GM23248 (cell line): ENCODE data around the gene PLPPR4. TPM values are rescaled to one million over a fixed set of nuclear protein-coding genes. Genes with fewer than 3 reads are reported as not detected.
A peak's percentile ranks its signal among the peaks of the same experiment; 100 is the strongest.

ENCODE experiments used
- DNase-seq: peaks from one replicate; pipeline ENCODE4 v3.0.0-alpha.2; 2015
- H2AFZ ChIP-seq: fragments of 200-600 bp; sonication (generic); 2 replicates; pipeline ENCODE4 v1.6.1; 2016; ENCODE audit warnings: antibody characterized with exemption
- H3F3A ChIP-seq: fragments of 200-600 bp; sonication (generic); 2 replicates; pipeline ENCODE4 v1.6.1; 2016; ENCODE audit warnings: mild to moderate bottlenecking, antibody characterized with exemption, mixed run types; ENCODE audit not compliant: insufficient read depth
- H3K27ac ChIP-seq: fragments of 200-600 bp; sonication (generic); 2 replicates; pipeline ENCODE4 v1.5.1; 2016; ENCODE audit warnings: mild to moderate bottlenecking
- H3K27me3 ChIP-seq: fragments of 200-600 bp; sonication (generic); replicated peaks from 2 replicates; pipeline ENCODE4 v1.6.1; 2016; ENCODE audit warnings: mild to moderate bottlenecking; ENCODE audit not compliant: insufficient read depth
- H3K36me3 ChIP-seq: fragments of 200-600 bp; sonication (generic); 2 replicates; pipeline ENCODE4 v1.6.1; 2016; ENCODE audit warnings: low read depth, mild to moderate bottlenecking
- H3K4me1 ChIP-seq: fragments of 200-600 bp; sonication (generic); 2 replicates; pipeline ENCODE4 v1.6.1; 2016; ENCODE audit warnings: mild to moderate bottlenecking; ENCODE audit not compliant: insufficient read depth
- H3K4me2 ChIP-seq: fragments of 200-600 bp; sonication (generic); one replicate; pipeline ENCODE4 v1.6.1; 2016; ENCODE audit warnings: mild to moderate bottlenecking; ENCODE audit not compliant: unreplicated experiment
- H3K4me3 ChIP-seq: fragments of 200-600 bp; sonication (generic); 2 replicates; pipeline ENCODE4 v1.5.1; 2016; ENCODE audit warnings: mild to moderate bottlenecking
- H3K79me2 ChIP-seq: fragments of 200-600 bp; sonication (generic); 2 replicates; pipeline ENCODE4 v1.6.1; 2016; ENCODE audit warnings: mild to moderate bottlenecking; ENCODE audit not compliant: insufficient read depth
- H3K9ac ChIP-seq: fragments of 200-600 bp; sonication (generic); 2 replicates; pipeline ENCODE4 v1.6.1; 2016; ENCODE audit warnings: mild to moderate bottlenecking
- H3K9me2 ChIP-seq: fragments of 200-600 bp; sonication (generic); 2 replicates; pipeline ENCODE4 v1.6.1; 2016; ENCODE audit warnings: mixed run types, mild to moderate bottlenecking, moderate library complexity; ENCODE audit not compliant: insufficient read depth
- H3K9me3 ChIP-seq: fragments of 200-600 bp; sonication (generic); one replicate; pipeline ENCODE4 v1.6.1; 2017; ENCODE audit warnings: low read depth
- H4K20me1 ChIP-seq: fragments of 200-600 bp; sonication (generic); 2 replicates; pipeline ENCODE4 v1.6.0; 2016; ENCODE audit not compliant: insufficient read depth
- EZH2 ChIP-seq: fragments of 200-600 bp; sonication (generic); IDR thresholded peaks from 2 replicates; pipeline ENCODE4 v1.6.1; 2018; ENCODE audit warnings: antibody characterized with exemption, mild to moderate bottlenecking; ENCODE audit not compliant: insufficient read depth, poor library complexity, severe bottlenecking
- EZH2phosphoT487 ChIP-seq: fragments of 200-600 bp; sonication (generic); IDR thresholded peaks from 2 replicates; pipeline ENCODE4 v1.6.1; 2018; ENCODE audit warnings: antibody characterized with exemption, moderate library complexity, mild to moderate bottlenecking, low read depth; ENCODE audit not compliant: insufficient read depth
- WGBS, 2 experiments: methylation state at CpG; one replicate each; pipeline ENCODE4 v1.1.6; 2015 to 2017; ENCODE audit warnings: low lambda C conversion rate in 2 of 2, low coverage in 1 of 2; ENCODE audit errors: missing lambda C conversion rate in 2 of 2; 5-methylcytosine and 5-hydroxymethylcytosine counted together
- in situ Hi-C: fragments of 300-500 bp; cut with MboI; formaldehyde crosslinking; loops from 2 replicates; pipeline ENCODE4 v1.15.0; 2020
- polyA plus RNA-seq: library from polyadenylated mRNA; unstranded; fragments of >200 nt; fragmentation: Nextera tagmentation; extraction: Ambion mirVana; gene quantifications from 2 replicates; pipeline ENCODE4 v1.2.1, GENCODE V29; 2016
- total RNA-seq: library from RNA; depleted of rRNA; stranded (reverse); fragments of >200 nt; shearing (Covaris generic); gene quantifications from 2 replicates; pipeline ENCODE4 v1.2.3, GENCODE V29; 2014; rRNA removed

PLPPR4 gene, protein sequence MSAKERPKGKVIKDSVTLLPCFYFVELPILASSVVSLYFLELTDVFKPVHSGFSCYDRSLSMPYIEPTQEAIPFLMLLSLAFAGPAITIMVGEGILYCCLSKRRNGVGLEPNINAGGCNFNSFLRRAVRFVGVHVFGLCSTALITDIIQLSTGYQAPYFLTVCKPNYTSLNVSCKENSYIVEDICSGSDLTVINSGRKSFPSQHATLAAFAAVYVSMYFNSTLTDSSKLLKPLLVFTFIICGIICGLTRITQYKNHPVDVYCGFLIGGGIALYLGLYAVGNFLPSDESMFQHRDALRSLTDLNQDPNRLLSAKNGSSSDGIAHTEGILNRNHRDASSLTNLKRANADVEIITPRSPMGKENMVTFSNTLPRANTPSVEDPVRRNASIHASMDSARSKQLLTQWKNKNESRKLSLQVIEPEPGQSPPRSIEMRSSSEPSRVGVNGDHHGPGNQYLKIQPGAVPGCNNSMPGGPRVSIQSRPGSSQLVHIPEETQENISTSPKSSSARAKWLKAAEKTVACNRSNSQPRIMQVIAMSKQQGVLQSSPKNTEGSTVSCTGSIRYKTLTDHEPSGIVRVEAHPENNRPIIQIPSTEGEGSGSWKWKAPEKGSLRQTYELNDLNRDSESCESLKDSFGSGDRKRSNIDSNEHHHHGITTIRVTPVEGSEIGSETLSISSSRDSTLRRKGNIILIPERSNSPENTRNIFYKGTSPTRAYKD
- total RNA-seq (1.7 and 1.8 TPM in 2 replicates), polyA plus RNA-seq (0.61 and 0.79 TPM in 2 replicates)

DNA sequence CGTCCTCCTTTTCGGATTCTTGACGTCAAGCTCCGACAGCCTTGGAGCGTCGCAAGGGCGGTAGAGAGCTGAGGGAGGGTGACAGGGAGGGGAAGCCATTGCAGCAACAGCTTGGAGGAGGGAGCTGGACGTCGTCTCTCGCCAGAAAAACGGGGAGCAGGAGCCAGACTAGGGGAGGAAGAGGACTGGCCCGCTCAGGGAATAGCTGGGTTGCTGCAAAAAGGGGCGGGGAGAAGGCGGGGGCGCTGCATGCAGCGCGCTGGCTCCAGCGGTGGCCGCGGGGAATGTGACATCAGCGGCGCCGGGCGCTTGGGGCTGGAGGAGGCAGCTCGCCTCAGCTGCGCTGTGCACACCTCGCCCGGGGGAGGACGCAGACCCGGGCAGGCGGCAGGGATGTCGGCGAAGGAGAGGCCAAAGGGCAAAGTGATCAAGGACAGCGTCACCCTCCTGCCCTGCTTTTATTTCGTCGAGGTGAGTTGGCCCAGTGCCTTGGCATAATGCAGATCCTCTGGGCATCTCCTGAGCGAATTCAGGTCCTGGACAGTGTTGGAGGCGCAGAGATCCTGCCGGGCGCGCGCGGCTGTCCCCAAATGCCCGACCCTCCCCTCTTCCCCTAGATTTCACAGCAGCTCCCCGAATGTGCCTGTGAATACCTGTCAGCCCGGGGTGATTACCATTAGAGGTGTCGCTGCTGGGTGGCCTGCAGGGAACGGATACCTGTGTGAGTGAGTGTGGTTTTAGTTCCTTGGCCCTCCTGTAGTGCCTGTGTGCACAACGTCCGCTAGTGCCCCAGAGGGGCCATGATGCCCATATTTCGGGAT lies at the start of gene PLPPR4:
PLPPR4 (plus strand) TSS at position 292 of the 821 bp plus-strand sequence; CDS start at position 394, 102 bp downstream.
- no peaks in the 10 kb centered on the region for H3K9me3 ChIP-seq
- H3K27ac ChIP-seq, result no peak within 1 kb of the TSS
- peak within 1 kb of the TSS; percentile 68 for H3K4me3 ChIP-seq
- TF ChIP-seq EZH2phosphoT487 (no peak), EZH2 (no peak)
- in situ Hi-C loops, result no loop called here
- DNase-seq, result peak; percentile 82
- H3K27me3 ChIP-seq, result no peaks in the 10 kb centered on the region
- no peaks in the 10 kb centered on the region for H3K79me2 ChIP-seq
- H3K9ac ChIP-seq, result peak within 1 kb of the TSS; percentile 38; the same call in 1 of the 2 replicates
- H3K4me1 ChIP-seq, result peaks cover 12% of the 10 kb centered on the region
- peak within 1 kb of the TSS; percentile 85 for H2AFZ ChIP-seq
- H3K9me2 ChIP-seq, result no peaks in the 10 kb centered on the region
- H3K36me3 ChIP-seq, result no peaks in the 10 kb centered on the region
- peaks cover 23% of the 10 kb centered on the region for H3F3A ChIP-seq
- no peaks in the 10 kb centered on the region for H4K20me1 ChIP-seq
- WGBS, 2 experiments, result 4 to 5% methylated on average over 43 to 49 of the region's 51 CpGs
- peak within 1 kb of the TSS; percentile 68 for H3K4me2 ChIP-seq

DNA sequence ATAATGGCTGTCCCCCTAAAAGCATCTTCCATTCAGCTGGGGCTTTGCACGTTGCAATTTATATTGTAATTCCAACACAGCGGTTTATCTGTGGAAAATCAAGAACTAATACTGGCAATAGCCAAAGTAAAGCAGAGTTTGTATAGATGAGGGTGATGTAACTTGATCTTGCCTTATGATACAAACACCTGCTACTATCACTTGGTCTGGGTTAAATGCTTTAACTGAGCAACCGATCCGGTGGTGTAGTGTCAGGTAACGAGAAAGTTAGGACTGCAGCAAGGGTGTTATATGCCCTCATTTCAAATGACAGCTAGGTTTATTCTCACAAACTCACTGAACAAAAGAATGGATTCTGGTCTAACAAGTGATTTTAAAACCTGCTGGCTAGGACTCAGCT lies 47.3 kb upstream of the PLPPR4 start:
- Histone ChIP-seq H3K9me2 (no peaks in the 10 kb centered on the region), H3F3A (no peaks in the 10 kb centered on the region), H3K27me3 (0 out of 2 replicates have a peak, but pooled peaks cover 4% of the 10 kb centered on the region), H3K9me3 (peaks cover 7% of the 10 kb centered on the region), H3K4me1 (no peaks in the 10 kb centered on the region), H4K20me1 (no peaks in the 10 kb centered on the region), H3K9ac (no peak overlapping the region), H2AFZ (no peak overlapping the region), H3K36me3 (no peaks in the 10 kb centered on the region), H3K27ac (no peak overlapping the region), H3K4me3 (no peak overlapping the region), H3K4me2 (no peak overlapping the region), H3K79me2 (no peaks in the 10 kb centered on the region)
- in situ Hi-C loops, result no loop called here
- WGBS, 2 experiments, result 55 to 60% methylated on average over 5 of the region's 5 CpGs
- TF ChIP-seq EZH2 (no peak), EZH2phosphoT487 (no peak)
- DNase-seq, result no peak

- H3K9me3 ChIP-seq, result peaks cover 7% of the 10 kb centered on the region
- H3K27ac ChIP-seq, result no peak overlapping the region
- no peaks in the 10 kb centered on the region for H3K79me2 ChIP-seq
- DNase-seq, result no peak
- H3K4me3 ChIP-seq, result no peak overlapping the region
- H3K9ac ChIP-seq, result no peak overlapping the region
- H3K4me2 ChIP-seq, result no peak overlapping the region
- H4K20me1 ChIP-seq, result no peaks in the 10 kb centered on the region
- no peaks in the 10 kb centered on the region for H3F3A ChIP-seq
- no peaks in the 10 kb centered on the region for H3K9me2 ChIP-seq
- 0 out of 2 replicates have a peak, but pooled peaks cover 4% of the 10 kb centered on the region for H3K27me3 ChIP-seq
- no peaks in the 10 kb centered on the region for H3K4me1 ChIP-seq
- TF ChIP-seq EZH2phosphoT487 (no peak), EZH2 (no peak)
- H2AFZ ChIP-seq, result no peak overlapping the region
- H3K36me3 ChIP-seq, result no peaks in the 10 kb centered on the region
- in situ Hi-C loops, result no loop called here
- 15 to 19% methylated on average over 4 of the region's 4 CpGs for WGBS, 2 experiments
These were observed 46.7 kb upstream of the PLPPR4 start for GRCh38 chr1:99217599-99217998.

DNA sequence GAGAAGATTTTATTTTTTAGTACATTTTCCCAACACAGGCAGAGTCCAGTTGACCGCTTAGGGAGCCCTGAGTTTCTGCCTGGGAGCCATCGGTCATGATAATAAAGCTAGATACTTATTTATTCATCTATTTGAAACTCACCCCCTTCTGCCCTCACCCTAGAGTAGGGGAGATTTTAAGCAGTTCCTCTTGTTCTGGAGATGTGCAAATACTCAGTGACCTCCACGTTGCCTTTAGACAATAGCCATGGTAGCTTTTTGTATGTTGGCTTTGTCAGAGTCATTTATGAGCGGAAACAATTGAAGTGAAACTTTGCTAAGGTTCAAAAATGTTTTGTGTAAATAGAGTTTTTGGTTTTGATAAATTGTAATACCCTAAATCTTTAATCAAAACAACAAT lies 45.7 kb upstream of the PLPPR4 start:
- Histone ChIP-seq H3K9me3 (peaks cover 7% of the 10 kb centered on the region), H3K79me2 (no peaks in the 10 kb centered on the region), H4K20me1 (no peaks in the 10 kb centered on the region), H3K4me2 (no peak overlapping the region), H3K9me2 (no peaks in the 10 kb centered on the region), H3K27me3 (0 out of 2 replicates have a peak, but pooled peaks cover 4% of the 10 kb centered on the region), H3K9ac (no peak overlapping the region), H2AFZ (no peak overlapping the region), H3K4me3 (no peak overlapping the region), H3K36me3 (no peaks in the 10 kb centered on the region), H3F3A (no peaks in the 10 kb centered on the region), H3K4me1 (no peaks in the 10 kb centered on the region), H3K27ac (no peak overlapping the region)
- in situ Hi-C loops, result no loop called here
- no peak for DNase-seq
- WGBS, 2 experiments, result 52 to 55% methylated on average over 4 of the region's 4 CpGs
- TF ChIP-seq EZH2 (no peak), EZH2phosphoT487 (no peak)
